Stimulated activated CD4-positive, alpha-beta T cell treated with anti-CD3 and anti-CD28 coated beads, Interleukin-1b, Interleukin-23, amount 100 ng/mL, for 48 hours (primary cell): ENCODE results near the gene MLPH.

ENCODE experiments used
- DNase-seq: peaks from one replicate; pipeline ENCODE4 v3.0.0-alpha.2; 2020

MLPH gene

GRCh38 chr2:237525559-237526157 lies 38.6 kb downstream of the MLPH start:
- DNase-seq: no peak

DNA sequence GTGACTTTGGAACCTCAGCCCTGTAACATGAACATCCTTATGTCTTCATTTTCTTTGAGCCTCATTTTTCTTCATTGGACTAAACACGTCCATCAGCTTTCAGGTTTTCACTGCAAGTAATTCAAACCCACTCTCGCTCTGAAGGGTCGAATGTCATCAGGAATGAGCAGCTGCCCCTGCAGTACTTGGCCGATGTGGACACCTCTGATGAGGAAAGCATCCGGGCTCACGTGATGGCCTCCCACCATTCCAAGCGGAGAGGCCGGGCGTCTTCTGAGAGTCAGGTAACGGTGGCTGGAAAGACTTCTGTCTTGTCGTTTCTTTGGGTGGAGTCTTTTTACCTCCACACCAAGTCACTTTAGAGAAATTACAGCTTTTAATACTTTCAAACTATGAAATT lies 40.2 kb downstream of the MLPH start:
- no peak for DNase-seq

GRCh38 chr2:237527766-237528165 lies 40.7 kb downstream of the MLPH start:
- no peak for DNase-seq

DNA sequence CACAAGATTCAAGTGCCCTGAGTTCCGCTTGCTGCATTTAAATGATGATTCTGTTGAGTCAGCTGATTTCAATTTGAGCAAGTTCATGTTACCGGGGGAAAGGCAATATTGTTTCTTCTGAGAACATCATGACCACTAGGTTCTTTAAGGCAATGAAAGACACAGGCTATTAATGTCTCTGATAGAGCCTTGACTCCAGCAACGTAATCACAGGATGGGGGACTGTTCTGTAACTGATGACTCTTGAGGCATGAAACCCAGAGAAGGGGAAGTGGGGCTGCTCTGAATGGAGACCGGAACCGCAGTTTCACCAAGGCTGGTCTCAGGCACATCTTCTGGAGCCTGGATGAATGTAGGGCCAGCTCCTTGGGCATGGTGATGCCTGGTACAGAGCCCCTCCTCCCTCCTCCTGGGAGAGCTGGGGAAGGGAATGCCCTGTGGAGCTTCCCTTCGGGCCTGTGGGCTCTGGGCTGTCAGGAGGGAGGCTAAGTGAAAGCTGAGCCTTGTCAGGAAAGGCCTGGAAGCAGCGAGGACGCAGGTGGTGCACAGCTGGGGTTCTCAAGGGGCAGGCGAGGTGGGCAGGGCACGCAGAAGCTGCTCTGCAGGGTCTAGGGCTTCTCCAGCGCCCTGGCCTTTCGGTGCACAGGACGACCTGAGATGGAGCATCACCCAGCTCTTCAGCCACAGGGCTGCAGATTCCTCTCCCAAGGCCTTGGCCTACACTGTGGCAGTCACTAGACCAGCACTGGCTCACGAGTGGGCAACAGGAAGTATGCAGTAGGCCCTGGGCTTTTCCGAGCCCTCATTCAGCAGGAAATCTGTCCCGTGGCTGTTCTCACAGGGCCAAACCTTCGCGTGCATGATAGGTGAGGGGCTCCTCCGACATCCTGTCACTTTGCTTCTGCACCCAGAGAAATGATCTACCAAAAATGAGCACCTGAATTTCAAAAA lies 42.7 kb downstream of the MLPH start:
- DNase-seq: no peak

GRCh38 chr2:237530472-237531433 lies 43.7 kb downstream of the MLPH start:
- no peak for DNase-seq

GRCh38 chr2:237532160-237532559 lies 45.1 kb downstream of the MLPH start:
- no peak for DNase-seq

- DNase-seq: no peak
These were observed 46.7 kb downstream of the MLPH start for GRCh38 chr2:237533668-237534161.

GRCh38 chr2:237534380-237534779 lies 47.3 kb downstream of the MLPH start:
- DNase-seq: no peak

- DNase-seq: no peak
These were observed 48.5 kb downstream of the MLPH start for GRCh38 chr2:237535385-237536082.

DNA sequence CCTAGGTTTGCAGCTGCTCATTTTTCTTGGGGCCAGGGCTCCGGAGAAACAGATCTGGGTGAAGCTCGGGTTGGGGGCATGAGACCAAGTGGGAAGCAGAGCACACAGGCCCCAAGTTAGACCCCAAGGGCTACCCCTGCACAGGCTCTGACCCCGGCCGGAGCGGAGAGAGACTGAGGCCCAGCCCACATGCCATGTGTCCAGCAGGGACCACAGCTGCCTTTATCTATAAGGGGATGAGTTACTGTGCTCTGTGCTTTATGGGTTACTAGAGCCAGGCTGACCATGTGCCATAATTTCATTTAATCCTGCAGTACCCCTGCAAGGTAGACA lies 49.0 kb downstream of the MLPH start:
- DNase-seq: no peak

DNA sequence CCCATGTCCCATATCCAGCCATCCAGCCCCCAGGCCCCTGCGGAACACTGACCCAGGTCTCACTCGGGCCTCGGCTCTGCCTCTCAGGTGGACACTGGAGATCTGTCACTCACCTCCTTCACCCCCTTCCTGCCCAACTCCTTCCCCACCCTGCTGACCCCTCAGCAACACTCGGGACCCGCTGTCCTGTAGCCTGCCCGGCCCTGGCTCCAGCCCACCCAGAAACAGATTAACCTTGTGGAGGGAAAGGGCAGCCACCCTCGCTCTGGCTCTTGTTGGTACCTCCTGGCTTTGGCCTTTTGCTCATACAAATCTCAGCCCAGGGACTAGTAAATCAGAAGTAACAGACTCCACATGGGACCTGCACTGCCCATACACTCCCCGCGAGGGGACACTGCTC lies 49.6 kb downstream of the MLPH start:
- no peak for DNase-seq

- DNase-seq: no peak
These were observed 51.1 kb downstream of the MLPH start for GRCh38 chr2:237538001-237538720.

DNA sequence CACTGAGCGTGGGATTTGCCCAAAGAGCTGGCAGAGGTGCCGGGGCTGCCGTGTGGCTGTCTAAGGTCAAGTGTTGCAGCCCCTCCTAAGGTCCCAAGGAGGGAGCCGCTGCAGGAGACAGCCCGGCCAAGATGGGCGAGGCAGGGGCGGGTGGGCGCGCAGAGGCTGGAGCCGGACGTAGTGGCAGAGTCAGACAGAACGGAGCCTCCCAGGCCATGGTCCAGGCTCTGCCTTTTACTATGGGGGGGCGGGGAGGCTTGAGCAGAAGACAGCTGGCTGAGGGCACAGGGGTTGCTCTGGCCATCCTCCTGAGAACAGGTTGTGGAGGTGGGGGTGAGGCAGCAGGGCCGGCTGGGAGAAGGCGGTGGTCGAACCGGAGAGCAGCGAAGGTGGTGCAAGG lies 51.9 kb downstream of the MLPH start:
- DNase-seq: no peak

DNA sequence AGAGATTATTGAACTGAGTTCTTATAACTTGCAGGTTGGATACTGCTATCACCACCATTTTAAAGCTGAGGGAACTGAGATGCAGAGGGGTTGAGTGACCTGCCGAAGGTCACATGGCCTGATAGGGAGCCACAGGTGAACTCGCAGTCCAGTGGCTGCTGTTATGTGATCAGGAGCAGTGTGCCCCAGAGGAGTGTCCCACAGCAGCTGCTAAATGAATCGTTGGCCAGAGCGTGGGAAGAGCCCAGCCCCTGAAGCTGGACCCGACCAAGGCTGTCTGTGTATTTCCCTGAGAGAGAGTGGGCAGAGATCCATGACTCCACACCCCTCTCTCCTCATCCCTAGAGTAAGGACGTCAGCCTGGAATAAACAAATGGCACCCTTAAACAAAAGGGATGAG lies 52.6 kb downstream of the MLPH start:
- no peak for DNase-seq

DNA sequence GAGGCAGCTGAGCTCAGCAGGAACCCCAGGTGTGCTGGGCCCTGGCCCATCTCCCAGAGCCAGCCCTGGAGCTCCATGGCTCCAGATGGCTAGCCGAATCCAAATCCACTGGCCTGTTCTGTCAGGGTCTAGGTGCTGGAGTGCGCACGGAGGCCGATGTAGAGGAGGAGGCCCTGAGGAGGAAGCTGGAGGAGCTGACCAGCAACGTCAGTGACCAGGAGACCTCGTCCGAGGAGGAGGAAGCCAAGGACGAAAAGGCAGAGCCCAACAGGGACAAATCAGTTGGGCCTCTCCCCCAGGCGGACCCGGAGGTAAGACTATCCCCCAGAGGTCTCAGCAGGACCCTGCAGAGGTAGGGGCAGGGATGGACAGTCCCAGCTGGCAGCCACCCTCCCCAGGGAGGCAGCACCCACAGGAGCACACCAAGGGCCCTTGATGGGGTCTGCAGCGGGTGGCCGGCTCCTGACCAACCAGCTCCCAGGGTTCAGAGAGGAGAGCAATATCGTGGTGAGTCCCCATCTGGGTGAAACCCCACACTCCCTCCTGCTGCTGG lies 53.2 kb downstream of the MLPH start:
- no peak for DNase-seq

- DNase-seq: no peak
These were observed 53.8 kb downstream of the MLPH start for GRCh38 chr2:237540823-237541222.

DNA sequence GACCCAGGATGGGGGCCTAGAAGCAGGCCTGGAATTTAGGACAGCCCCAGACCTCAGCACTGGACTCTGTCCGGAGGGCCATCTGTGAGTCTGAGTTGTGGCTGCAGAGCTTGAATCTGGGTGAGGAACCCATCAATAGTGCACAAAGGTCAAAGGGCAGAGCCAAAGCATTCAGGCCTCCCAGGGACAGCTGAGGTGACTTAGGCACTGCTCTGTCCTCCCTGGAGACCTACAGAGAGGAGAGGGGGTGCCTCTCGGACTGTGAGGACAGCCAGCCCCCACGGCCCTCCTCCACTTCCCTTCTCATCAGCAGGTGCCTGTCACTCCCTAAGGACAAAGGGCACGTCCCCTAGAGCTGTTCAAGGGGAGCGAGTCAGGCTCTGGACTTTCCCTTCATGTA lies 54.2 kb downstream of the MLPH start:
- no peak for DNase-seq

GRCh38 chr2:237542001-237542704 lies 55.1 kb downstream of the MLPH start:
- no peak for DNase-seq

GRCh38 chr2:237546040-237546875 lies 59.2 kb downstream of the MLPH start:
- no peak for DNase-seq

GRCh38 chr2:237546876-237547395 lies 59.9 kb downstream of the MLPH start:
- DNase-seq: no peak
